Measurements from ENCODE around the gene FBXO21.

FBXO21 gene

GRCh38 chr12:117092886-117093285 lies 97.4 kb downstream of the FBXO21 start:
- no peak for FAIRE-seq
- TF ChIP-seq POLR2A (IDR thresholded peaks at IDR 0.05; ENCODE audit: low read depth, low read length) = no peak

DNA sequence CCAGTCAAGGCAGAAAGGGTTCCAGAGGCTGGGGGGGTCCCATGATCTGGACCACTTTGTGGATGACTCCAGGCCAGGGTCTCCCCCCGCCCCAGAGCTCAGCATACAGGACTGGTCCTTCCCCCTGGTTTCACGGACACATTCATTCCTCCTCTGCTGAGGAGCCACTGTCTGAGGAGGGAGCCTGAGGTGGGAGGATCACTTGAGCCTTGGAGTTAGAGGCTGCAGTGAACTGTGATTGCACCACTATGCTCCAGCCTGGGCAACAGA lies 97.8 kb downstream of the FBXO21 start:
- TF ChIP-seq POLR2A (IDR thresholded peaks at IDR 0.05; ENCODE audit: low read depth, low read length) = no peak
- DNase-seq (ENCODE audit: insufficient read length, low spot score) (no peak), FAIRE-seq (no peak)

More at GRCh38 chr12:117092886-117093285, 97.4 kb downstream of the FBXO21 start:
- no peak for DNase-seq (ENCODE audit: insufficient read length, low spot score)

Measured in H54 (cell line).